Psoas muscle (tissue), 8 donors: ENCODE measurements around the gene FILIP1. TPM values are rescaled to one million over a fixed set of nuclear protein-coding genes. Genes with fewer than 3 reads are reported as not detected.
A peak's percentile ranks its signal among the peaks of the same experiment; 100 is the strongest.

Experiments
- ATAC-seq, 4 donors: fragments of 200-7000 bp; cut with Tn5 transposase; one replicate each; pipeline ENCODE4 v1.9.1; 2020; ENCODE audit warnings: moderate library complexity in 3 of 4, mild to moderate bottlenecking in 2 of 4
- DNase-seq, 2 donors: peaks; one replicate each; pipeline ENCODE4 v3.0.0-alpha.2; 2020
- H3K27ac ChIP-seq: fragments of 200-600 bp; one replicate; pipeline ENCODE4 v1.8.0; 2022
- H3K27me3 ChIP-seq, 3 donors: fragments of 200-600 bp in 1 of 3; one replicate each; pipeline versions ENCODE4 v1.6.1 to v1.8.0; 2013 to 2022; ENCODE audit warnings: low read length in 2 of 3, mild to moderate bottlenecking in 2 of 3, moderate library complexity in 1 of 3; ENCODE audit not compliant: insufficient read depth in 3 of 3
- H3K36me3 ChIP-seq, 2 donors: fragments of 200-600 bp in 1 of 2; one replicate each; pipeline versions ENCODE4 v1.6.1 to v1.8.0; 2013 to 2022; ENCODE audit warnings: low read depth in 1 of 2, mild to moderate bottlenecking in 1 of 2, moderate library complexity in 1 of 2; ENCODE audit not compliant: insufficient read depth in 1 of 2
- H3K4me1 ChIP-seq: fragments of 200-600 bp; one replicate; pipeline ENCODE4 v1.8.0; 2022
- H3K4me3 ChIP-seq: fragments of 200-600 bp; one replicate; pipeline ENCODE4 v1.8.0; 2022; ENCODE audit warnings: mild to moderate bottlenecking
- H3K9me3 ChIP-seq: fragments of 200-600 bp; one replicate; pipeline ENCODE4 v1.8.0; 2022
- WGBS, 3 donors: extraction: QIAGEN DNeasy Blood & Tissue Kit; methylation state at CpG; one replicate each; pipeline versions ENCODE4 v1.1.6 to v1.1.7; 2013; 5-methylcytosine and 5-hydroxymethylcytosine counted together
- intact Hi-C, 2 donors: fragments of 100-400 bp; cut with DNase I; formaldehyde crosslinking; loops; one replicate each; pipeline versions ENCODE4 v1.11.0 to v1.14.2; 2022
- polyA plus RNA-seq, 3 donors: library from polyadenylated mRNA; stranded (reverse); fragments of 200-250 nt; gene quantifications; one replicate each; pipeline ENCODE4 v1.2.3, GENCODE V29; 2013
- total RNA-seq, 4 donors: library from RNA; stranded (reverse); fragmentation: NEBNext Ultra II Directional in 2 of 4; extraction: Animal tissue kit (Norgen Biotek cat#: 25700) in 2 of 4; gene quantifications; one replicate each; pipeline versions ENCODE4 v1.2.1 to v1.2.4, GENCODE V29; 2021 to 2023
- TF ChIP-seq, protein P1 (sequence below): fragments of 200-600 bp; IDR thresholded peaks from one replicate; pipeline ENCODE4 v1.8.0; 2022; ENCODE audit warnings: antibody characterized with exemption
- donor health status: healthy with polysubstance abuse.
- donor health status: DM: no; HTN: no; CAD: no; lungs with moderate emphysema.
- donor health status: Bipolar disorder and iron deficiency.
- donor health status: healthy.
- donor health status: DM: yes; HTN: yes; CAD: no.
- donor health status: DM: no; HTN: no; CAD: no.
- donor health status: DM: no; HTN: no; CAD: no.
- donor health status: DM: yes; HTN: yes; CAD: no.

The FILIP1 gene
- total and polyA plus RNA-seq, 7 donors = 2.8 to 129 (median 71.5) TPM

DNA sequence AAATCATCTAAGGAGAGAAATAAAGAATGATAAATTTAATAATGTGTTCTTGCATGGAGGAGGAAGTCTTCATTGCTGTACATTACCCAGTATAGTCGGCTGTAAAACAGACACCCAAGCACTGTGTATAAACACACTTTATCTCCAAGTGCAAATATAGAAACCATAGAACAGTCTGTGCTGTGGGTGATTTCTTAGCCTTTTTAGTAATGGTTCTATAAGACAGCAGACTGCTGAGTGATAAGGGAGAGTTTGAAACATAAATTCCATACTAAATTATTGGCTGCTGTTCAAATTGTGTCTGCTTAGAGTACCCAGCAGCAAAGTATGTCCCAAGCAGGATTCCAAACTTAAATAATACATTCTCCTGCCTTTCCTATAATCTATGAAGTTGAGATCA lies 4.6 kb downstream of the FILIP1 start:
- no peak for DNase-seq
- Histone ChIP-seq H3K4me3 (peak overlapping the region; percentile 80), H3K36me3 (no peaks in the 10 kb centered on the region), H3K4me1 (peaks cover 59% of the 10 kb centered on the region), H3K27me3 (no peaks in the 10 kb centered on the region), H3K27ac (peak overlapping the region; percentile 97), H3K9me3 (no peaks in the 10 kb centered on the region)
- intact Hi-C loops = no loop called here
- WGBS, 3 donors = 12 to 22% (median 12%) methylated on average over 1 of the region's 1 CpG
- no peak for ATAC-seq
- TF ChIP-seq, protein P1, sequence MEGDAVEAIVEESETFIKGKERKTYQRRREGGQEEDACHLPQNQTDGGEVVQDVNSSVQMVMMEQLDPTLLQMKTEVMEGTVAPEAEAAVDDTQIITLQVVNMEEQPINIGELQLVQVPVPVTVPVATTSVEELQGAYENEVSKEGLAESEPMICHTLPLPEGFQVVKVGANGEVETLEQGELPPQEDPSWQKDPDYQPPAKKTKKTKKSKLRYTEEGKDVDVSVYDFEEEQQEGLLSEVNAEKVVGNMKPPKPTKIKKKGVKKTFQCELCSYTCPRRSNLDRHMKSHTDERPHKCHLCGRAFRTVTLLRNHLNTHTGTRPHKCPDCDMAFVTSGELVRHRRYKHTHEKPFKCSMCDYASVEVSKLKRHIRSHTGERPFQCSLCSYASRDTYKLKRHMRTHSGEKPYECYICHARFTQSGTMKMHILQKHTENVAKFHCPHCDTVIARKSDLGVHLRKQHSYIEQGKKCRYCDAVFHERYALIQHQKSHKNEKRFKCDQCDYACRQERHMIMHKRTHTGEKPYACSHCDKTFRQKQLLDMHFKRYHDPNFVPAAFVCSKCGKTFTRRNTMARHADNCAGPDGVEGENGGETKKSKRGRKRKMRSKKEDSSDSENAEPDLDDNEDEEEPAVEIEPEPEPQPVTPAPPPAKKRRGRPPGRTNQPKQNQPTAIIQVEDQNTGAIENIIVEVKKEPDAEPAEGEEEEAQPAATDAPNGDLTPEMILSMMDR = no peak

DNA sequence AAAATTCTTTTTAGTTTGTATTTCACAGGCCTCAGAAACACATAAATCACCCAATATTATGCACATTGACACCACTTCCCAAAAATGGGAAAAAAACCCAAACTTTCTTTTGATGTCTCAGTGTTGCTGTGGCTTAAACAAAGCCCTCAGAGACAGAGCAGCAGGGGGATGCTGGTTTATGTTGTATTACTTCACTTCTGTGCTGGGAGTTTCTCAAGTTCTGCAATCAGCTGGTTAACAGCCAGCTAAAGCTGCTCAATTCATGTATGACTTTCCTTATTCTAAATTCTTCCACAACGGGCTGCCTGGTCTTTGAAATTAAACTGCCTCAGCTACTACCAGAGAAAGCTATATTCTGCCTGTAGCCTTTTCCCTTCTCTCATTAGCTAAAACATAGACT lies 5.6 kb downstream of the FILIP1 start:
- Histone ChIP-seq H3K27ac (peak overlapping the region; percentile 97), H3K9me3 (no peaks in the 10 kb centered on the region), H3K36me3 (no peaks in the 10 kb centered on the region), H3K4me3 (peak overlapping the region; percentile 80), H3K27me3 (no peaks in the 10 kb centered on the region), H3K4me1 (peaks cover 69% of the 10 kb centered on the region)
- ATAC-seq = no peak
- intact Hi-C loops = no loop called here
- TF ChIP-seq, protein P1 = no peak
- DNase-seq = no peak
- 4 to 14% (median 6%) methylated on average over 1 of the region's 1 CpG for WGBS, 3 donors

DNA sequence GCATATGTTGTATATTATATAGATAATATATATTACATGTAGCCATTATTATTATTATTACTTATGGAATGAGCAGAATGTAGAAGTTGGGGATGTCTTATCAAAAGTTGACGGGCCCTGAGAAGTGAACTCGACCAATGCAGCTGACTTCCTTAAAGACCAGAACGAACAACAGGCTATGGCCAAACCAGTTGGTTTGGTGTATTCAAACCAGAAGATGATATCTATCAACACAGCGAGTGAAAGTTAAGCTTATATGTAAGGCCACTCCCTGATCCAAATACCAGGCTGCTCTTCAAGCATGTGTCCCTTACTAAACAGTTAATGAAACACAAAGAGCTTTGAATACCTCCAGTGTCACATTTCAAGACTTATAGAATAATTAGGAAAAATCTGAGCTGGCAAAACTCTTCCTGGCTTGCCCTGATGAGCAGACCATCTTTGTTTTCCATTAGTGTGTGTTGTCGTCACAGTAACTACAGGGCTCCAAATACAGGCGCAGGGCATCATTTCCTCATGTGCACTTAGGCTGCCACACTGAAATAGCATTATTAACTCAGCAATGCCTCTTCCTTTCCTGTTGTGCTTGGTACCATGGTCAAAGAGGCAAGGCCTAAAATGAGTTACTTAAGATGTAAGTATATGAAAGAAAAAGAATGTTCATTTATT lies 6.6 kb downstream of the FILIP1 start:
- H3K4me3 ChIP-seq = no peak overlapping the region
- 45 to 53% (median 47%) methylated on average over 6 of the region's 6 CpGs for WGBS, 3 donors
- DNase-seq (no peak), ATAC-seq (peak; percentile 56 to 67 (median 64))
- no peaks in the 10 kb centered on the region for H3K27me3 ChIP-seq
- TF ChIP-seq, protein P1 = no peak
- peak overlapping the region; percentile 97 for H3K27ac ChIP-seq
- no peaks in the 10 kb centered on the region for H3K36me3 ChIP-seq
- peaks cover 79% of the 10 kb centered on the region for H3K4me1 ChIP-seq
- intact Hi-C loops = no loop called here
- H3K9me3 ChIP-seq = no peaks in the 10 kb centered on the region

DNA sequence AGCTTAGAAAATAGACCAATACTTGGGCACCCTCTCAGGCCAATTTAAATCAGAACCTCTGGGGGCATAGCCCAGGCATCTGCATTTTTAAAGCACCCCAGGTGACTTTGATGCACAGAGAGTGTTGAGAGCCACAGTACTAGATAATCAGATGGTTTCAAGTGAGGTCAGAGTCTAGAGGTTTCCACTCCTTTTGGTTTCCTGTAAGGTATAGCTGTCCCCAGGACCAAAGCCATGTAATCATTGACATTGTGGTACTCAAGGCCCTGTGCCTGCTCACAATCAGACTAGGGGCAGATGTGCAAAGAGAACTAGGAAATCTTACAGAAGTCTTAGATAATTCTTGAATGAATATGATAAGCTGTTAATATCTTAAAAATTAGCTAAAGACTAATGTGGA lies 9.1 kb downstream of the FILIP1 start:
- Histone ChIP-seq H3K9me3 (no peaks in the 10 kb centered on the region), H3K4me1 (peaks cover 93% of the 10 kb centered on the region), H3K27ac (peak overlapping the region; percentile 74), H3K36me3 (no peaks in the 10 kb centered on the region), H3K4me3 (no peak overlapping the region), H3K27me3 (no peaks in the 10 kb centered on the region)
- no peak for DNase-seq
- ATAC-seq = no peak
- intact Hi-C loops = loop anchor here in 1 of 2 donors (5.0 kb wide), 1 partner anchor 37 kb away; no protein-coding TSS in a partner anchor
- TF ChIP-seq, protein P1 = no peak
